Fibroblast of villous mesenchyme (primary cell): ENCODE data around the gene WSCD2. TPM values are rescaled to one million over a fixed set of nuclear protein-coding genes. Genes with fewer than 3 reads are reported as not detected.

Source experiments
- DNase-seq: peaks from one replicate; pipeline ENCODE4 v3.0.0-alpha.2; 2010; ENCODE audit warnings: low read depth
- H3K4me3 ChIP-seq: 2 replicates; pipeline ENCODE4 v1.5.1; 2011; ENCODE audit warnings: low read depth, mild to moderate bottlenecking, low read length
- total RNA-seq: library from RNA; depleted of rRNA; stranded (reverse); fragments of >200 nt; gene quantifications from 2 replicates; pipeline ENCODE4 v1.2.3, GENCODE V29; 2012
- TF ChIP-seq, protein P1 (sequence below): IDR thresholded peaks from 2 replicates; pipeline ENCODE4 v1.5.1; 2012; ENCODE audit warnings: low read depth, mild to moderate bottlenecking, low read length; ENCODE audit not compliant: insufficient read depth

WSCD2 gene
- total RNA-seq, 1 donor, result not detected

DNA sequence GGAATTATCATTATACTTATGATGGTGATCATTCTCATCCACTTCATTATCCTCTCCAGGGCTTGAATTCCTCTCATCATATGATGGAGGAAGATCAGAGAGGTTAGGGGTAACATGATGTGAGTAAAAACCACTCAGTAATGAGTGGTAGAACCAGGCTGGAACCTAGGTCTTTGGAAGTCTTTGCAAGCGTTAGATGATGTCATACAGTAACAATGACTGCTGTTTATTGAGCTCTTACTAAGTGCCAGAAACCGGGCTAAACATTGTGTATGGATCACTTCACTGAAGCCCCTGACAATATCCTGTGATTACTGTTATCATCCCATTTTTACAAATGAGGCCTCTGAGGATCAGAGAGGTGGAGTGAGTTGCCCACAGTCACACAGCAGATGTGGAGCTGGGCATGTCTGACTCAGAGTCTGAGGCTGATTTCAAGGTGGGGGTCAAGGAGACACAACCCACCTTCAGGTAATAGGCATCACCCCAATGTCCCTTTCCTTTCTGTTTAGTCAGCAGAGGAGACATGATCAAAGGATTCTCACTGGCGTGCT, 19.5 kb downstream of the WSCD2 start:
- TF ChIP-seq, protein P1, sequence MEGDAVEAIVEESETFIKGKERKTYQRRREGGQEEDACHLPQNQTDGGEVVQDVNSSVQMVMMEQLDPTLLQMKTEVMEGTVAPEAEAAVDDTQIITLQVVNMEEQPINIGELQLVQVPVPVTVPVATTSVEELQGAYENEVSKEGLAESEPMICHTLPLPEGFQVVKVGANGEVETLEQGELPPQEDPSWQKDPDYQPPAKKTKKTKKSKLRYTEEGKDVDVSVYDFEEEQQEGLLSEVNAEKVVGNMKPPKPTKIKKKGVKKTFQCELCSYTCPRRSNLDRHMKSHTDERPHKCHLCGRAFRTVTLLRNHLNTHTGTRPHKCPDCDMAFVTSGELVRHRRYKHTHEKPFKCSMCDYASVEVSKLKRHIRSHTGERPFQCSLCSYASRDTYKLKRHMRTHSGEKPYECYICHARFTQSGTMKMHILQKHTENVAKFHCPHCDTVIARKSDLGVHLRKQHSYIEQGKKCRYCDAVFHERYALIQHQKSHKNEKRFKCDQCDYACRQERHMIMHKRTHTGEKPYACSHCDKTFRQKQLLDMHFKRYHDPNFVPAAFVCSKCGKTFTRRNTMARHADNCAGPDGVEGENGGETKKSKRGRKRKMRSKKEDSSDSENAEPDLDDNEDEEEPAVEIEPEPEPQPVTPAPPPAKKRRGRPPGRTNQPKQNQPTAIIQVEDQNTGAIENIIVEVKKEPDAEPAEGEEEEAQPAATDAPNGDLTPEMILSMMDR, result no peak
- no peak for DNase-seq
- no peak overlapping the region for H3K4me3 ChIP-seq

DNA sequence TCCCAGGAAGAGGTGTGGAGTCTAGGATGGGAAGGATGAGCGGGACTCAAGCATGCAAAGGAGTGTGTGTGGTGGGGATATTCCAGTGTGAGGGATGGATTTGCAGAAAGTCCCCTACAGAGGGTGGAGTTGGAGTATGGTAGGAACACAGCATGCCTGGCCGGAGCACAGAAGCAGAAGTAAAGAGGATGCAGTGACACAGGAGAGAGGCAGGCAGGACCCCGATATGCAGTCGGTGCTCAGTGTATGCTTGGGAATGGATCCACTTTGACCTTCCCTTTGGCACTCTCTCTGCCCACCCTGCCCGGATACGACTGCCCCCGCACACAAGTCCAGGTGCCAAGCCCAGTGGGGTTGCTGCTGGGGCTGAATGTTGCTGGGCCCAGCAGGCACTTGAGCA, 21.3 kb downstream of the WSCD2 start:
- H3K4me3 ChIP-seq, result no peak overlapping the region
- TF ChIP-seq, protein P1, result no peak
- DNase-seq, result no peak

- TF ChIP-seq, protein P1, result no peak
- no peak overlapping the region for H3K4me3 ChIP-seq
- no peak for DNase-seq
Measured at GRCh38 chr12:108151533-108152169, 22.6 kb downstream of the WSCD2 start.

DNA sequence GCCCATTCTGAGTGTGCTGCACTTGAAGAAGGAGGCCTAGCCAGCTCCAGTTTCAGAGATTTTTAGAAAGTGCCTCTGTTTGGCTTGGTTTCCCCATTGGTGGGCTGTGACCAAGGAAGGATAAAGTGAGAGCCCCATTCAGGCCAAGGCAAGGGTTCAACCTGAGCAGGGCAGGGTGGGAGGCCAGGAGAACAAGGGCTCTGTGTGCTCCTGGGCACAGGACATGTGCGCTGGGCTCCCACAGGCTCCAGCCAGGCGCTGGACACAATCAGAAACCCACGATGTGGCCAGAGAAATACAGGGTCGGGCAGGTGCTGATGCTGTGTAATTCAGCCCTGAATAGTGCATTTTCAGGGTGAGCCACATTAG, 23.1 kb downstream of the WSCD2 start:
- DNase-seq, result no peak
- TF ChIP-seq, protein P1, result no peak
- no peak overlapping the region for H3K4me3 ChIP-seq

GRCh38 chr12:108156717-108157116, 27.6 kb downstream of the WSCD2 start:
- DNase-seq, result no peak
- H3K4me3 ChIP-seq, result no peak overlapping the region
- TF ChIP-seq, protein P1, result no peak

DNA sequence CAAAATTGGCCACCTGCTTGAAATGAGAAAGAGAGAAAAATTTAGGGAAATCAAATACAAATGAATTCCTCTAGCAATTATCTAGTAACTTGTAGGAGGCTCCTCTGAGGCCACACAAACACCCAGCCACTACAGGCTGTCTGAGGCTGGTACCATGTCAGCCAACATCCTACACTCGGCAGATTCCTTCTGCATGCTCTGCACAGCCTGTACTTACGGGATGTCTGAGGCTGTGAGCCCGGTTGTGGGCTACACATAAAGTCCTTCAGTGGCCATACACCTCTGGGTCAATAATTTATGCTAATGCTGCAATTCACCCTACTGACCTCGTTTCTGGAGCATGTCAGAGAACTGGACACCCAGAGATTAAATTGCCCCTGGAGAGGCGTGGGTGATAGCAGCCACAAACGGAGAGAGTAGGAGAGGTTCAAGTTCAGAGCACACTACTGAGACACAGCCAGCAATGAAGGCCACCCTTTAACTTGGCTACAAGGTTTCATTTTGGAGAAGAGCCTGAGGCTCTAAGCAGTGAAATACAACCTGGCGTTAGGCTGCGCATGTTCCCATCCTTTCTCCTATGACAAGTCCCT, 28.9 kb downstream of the WSCD2 start:
- no peak overlapping the region for H3K4me3 ChIP-seq
- DNase-seq, result no peak
- TF ChIP-seq, protein P1, result no peak

- no peak overlapping the region for H3K4me3 ChIP-seq
- TF ChIP-seq, protein P1, result no peak
- no peak for DNase-seq
Measured at GRCh38 chr12:108162207-108162606, 33.1 kb downstream of the WSCD2 start.
